ENCODE measurements around the gene TPRG1.

The TPRG1 gene

GRCh38 chr3:189132839-189133238 lies 38.9 kb upstream of the TPRG1 start:
- no peaks in the 10 kb centered on the region for H3K4me1 Mint-ChIP-seq
- no peak overlapping the region for H3K27ac Mint-ChIP-seq
- H3K36me3 Mint-ChIP-seq (ENCODE audit: low read depth) = no peaks in the 10 kb centered on the region
- H3K9me3 Mint-ChIP-seq = no peaks in the 10 kb centered on the region
- H3K27me3 Mint-ChIP-seq (ENCODE audit: low read depth) = no peaks in the 10 kb centered on the region
- H3K4me3 Mint-ChIP-seq = no peak overlapping the region
- TF ChIP-seq CTCF (IDR thresholded peaks at IDR 0.05; ENCODE audit: unreplicated experiment in 3 of 3) = no peak

- H3K36me3 Mint-ChIP-seq (ENCODE audit: low read depth) = no peaks in the 10 kb centered on the region
- H3K4me3 Mint-ChIP-seq = no peak overlapping the region
- H3K27ac Mint-ChIP-seq = no peak overlapping the region
- no peaks in the 10 kb centered on the region for H3K27me3 Mint-ChIP-seq (ENCODE audit: low read depth)
- no peak for TF ChIP-seq CTCF (IDR thresholded peaks at IDR 0.05; ENCODE audit: unreplicated experiment in 3 of 3)
- H3K4me1 Mint-ChIP-seq = no peaks in the 10 kb centered on the region
- no peaks in the 10 kb centered on the region for H3K9me3 Mint-ChIP-seq
Measured at GRCh38 chr3:189133768-189134167, 38.0 kb upstream of the TPRG1 start.

DNA sequence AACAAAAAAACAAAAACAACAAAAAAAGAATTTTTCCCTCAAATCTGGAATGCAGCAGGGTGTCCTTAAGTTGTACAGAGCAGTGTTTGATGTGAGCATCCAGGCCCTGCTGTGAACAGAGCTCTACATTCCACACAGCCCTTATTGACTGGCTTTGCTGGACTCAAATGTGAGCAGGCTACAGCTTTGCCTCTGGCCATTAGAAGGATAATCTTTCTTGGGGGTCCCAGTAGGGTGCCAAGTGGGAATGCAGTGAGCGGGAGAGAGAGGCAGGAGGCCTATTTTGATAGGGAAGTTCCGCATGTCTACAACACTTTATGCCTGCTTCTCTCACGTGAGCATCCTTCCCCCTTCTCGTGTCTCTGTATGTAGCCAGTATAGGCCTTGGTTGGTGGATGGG lies 34.4 kb upstream of the TPRG1 start:
- Mint-ChIP-seq H3K27ac (no peak overlapping the region), H3K36me3 (ENCODE audit: low read depth) (no peaks in the 10 kb centered on the region), H3K4me3 (no peak overlapping the region), H3K9me3 (no peaks in the 10 kb centered on the region), H3K4me1 (no peaks in the 10 kb centered on the region), H3K27me3 (ENCODE audit: low read depth) (peaks cover 9% of the 10 kb centered on the region)
- TF ChIP-seq CTCF (IDR thresholded peaks at IDR 0.05; ENCODE audit: unreplicated experiment in 3 of 3) = no peak

- no peak overlapping the region for H3K4me3 Mint-ChIP-seq
- no peaks in the 10 kb centered on the region for H3K9me3 Mint-ChIP-seq
- H3K4me1 Mint-ChIP-seq = no peaks in the 10 kb centered on the region
- H3K36me3 Mint-ChIP-seq (ENCODE audit: low read depth) = no peaks in the 10 kb centered on the region
- TF ChIP-seq CTCF (IDR thresholded peaks at IDR 0.05; ENCODE audit: unreplicated experiment in 3 of 3) = no peak
- no peak overlapping the region for H3K27ac Mint-ChIP-seq
- peaks cover 9% of the 10 kb centered on the region for H3K27me3 Mint-ChIP-seq (ENCODE audit: low read depth)
Measured at GRCh38 chr3:189138901-189139610, 32.7 kb upstream of the TPRG1 start.

DNA sequence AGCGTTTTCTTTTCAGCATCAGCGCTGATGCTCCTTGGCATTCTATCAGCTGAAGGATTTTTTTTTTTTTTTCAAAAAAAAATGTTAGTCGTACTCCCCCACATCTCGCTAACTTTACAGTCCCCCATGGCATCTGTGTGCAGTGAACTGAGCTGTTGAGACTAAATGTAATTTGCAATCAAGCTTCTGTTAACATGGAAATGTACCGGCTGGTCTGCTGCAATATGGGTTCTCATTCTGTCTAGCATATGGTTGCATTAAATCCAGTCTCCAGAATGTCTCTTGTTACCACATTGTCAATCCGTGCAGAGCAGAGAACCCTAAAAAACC lies 32.2 kb upstream of the TPRG1 start:
- Mint-ChIP-seq H3K36me3 (ENCODE audit: low read depth) (no peaks in the 10 kb centered on the region), H3K4me1 (no peaks in the 10 kb centered on the region), H3K27ac (no peak overlapping the region), H3K9me3 (no peaks in the 10 kb centered on the region), H3K4me3 (no peak overlapping the region), H3K27me3 (ENCODE audit: low read depth) (peaks cover 10% of the 10 kb centered on the region)
- TF ChIP-seq CTCF (IDR thresholded peaks at IDR 0.05; ENCODE audit: unreplicated experiment in 3 of 3) = no peak

DNA sequence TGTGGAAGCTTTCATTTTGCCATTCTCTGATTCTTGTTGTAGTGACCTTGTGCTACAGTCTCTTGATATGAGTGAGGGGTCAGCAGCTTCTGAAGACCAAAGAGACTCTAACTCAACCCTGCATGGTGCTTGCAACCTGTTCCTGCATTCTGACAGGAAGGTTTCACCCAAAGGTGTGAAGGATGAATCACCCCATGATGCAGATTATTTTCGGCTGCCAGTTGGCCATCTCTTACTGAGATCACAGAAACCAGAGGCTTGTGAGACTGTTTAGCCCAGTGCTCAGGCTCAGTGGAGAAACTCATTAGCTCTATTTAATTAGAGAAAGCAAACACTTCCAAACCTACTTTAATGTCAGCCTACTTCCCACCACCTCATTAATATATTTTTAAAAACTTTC lies 29.2 kb upstream of the TPRG1 start:
- Mint-ChIP-seq H3K9me3 (no peaks in the 10 kb centered on the region), H3K4me1 (peaks cover 4% of the 10 kb centered on the region), H3K27ac (no peak overlapping the region), H3K36me3 (ENCODE audit: low read depth) (no peaks in the 10 kb centered on the region), H3K27me3 (ENCODE audit: low read depth) (peaks cover 14% of the 10 kb centered on the region), H3K4me3 (no peak overlapping the region)
- TF ChIP-seq CTCF (IDR thresholded peaks at IDR 0.05; ENCODE audit: unreplicated experiment in 3 of 3) = no peak

Measured in nephron (organoid).